GM19099 (cell line): ENCODE results near the gene TEKTIP1.

Experiments used
- POLR2A ChIP-seq: IDR thresholded peaks from 3 replicates; pipeline ENCODE4 v1.6.1; 2011; ENCODE audit warnings: low read depth; ENCODE audit not compliant: insufficient read length; ENCODE audit errors: extremely low read depth

TEKTIP1 gene

DNA sequence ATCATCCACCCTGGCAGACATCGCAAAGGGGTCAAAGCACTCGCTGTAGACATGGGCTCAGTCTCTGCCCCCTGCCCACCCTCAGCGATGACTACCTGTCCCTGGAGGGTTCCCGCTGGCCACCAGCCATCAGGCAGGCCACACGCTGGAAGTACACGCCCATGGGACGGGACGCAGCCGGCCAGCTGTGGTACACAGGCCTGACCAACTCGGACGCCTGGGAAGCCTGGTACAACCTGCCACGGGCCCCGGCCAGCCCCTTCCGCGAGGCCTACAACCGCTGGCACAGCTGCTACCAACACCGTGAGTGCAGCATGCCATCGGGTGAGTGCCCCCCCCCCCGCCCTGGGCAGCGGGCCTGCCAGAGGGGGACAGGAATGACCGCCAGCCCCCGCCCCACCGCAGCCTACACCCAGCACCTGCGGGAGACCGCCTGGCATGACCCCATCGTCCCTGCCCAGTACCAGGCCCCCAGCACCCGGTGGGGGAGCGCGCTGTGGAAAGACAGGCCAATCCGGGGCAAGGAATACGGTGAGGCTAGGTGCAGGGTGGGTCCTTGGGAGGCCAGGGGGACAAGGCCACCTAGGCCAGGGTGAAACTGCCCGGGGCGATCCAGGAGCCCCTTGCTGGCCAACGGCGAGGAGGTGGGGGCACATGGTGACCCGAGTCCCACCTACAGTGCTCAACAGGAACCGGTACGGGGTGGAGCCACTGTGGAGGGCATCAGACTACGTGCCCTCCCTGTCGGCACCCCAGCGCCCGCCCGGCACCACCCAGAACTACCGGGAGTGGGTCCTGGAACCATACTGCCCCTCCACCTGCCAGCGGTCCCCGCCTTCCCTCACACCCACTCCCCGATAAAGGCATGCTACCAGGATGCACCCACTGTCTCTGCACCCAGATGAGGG, 4.4 kb downstream of the TEKTIP1 start:
- no peak for TF ChIP-seq POLR2A

DNA sequence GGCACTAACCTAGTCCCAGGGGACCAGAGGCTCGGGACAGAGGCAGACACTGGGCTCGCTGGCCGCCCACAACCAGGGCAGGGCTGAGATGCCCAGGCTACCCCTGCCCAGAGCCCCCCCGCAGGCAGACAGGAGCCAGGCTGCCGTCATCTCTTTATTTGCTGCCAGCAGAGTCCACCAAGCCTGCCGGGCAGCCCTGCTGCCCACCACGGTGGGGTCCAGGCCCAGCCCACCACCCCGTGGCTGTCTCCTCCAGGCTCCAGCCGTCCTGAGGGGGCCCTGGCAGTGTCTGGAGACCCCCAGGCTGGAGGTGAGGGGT, 5.0 kb downstream of the TEKTIP1 start:
- TF ChIP-seq POLR2A, result no peak

GRCh38 chr19:3544742-3545668, 6.0 kb downstream of the TEKTIP1 start:
- TF ChIP-seq POLR2A, result no peak

DNA sequence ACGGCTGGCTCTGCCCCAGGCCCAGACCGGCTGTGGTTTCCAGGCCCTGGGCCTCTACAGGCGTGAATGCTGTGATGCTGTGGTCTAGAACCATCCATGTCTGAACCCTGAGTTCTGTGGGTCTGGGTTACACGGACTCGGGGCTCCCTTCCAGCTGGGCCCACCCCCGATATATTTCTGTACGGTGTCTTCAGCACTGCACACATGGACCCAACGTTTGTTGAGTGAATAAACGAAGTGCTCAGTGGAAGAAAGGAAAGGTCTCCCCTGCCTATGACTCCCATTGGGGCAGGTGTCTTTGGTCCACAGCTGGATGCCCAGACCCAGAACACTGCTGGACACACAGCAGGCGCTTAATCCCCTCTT, 6.7 kb downstream of the TEKTIP1 start:
- TF ChIP-seq POLR2A, result no peak

DNA sequence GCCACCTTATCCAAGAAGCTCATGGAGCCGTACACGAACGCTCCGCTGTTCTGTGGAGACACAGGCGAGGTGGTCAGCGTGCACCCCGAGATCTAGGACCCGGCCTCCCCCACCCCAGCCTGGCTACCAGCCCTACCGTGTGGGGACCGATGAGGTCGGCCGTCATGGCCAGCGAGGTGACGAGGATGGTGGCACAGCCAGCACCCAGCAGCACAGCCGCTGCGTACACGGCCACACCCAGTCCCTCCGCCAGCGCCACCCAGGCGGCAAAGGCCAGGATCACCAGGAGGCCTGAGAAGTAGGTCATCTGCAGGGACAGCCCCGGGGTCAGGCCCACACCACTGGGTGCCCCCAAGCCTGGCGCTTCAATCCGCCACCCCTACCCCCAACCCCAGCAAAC, 7.1 kb downstream of the TEKTIP1 start:
- no peak for TF ChIP-seq POLR2A

- no peak for TF ChIP-seq POLR2A
Measured at GRCh38 chr19:3547301-3547731, 8.3 kb downstream of the TEKTIP1 start.

- no peak for TF ChIP-seq POLR2A
Measured at GRCh38 chr19:3547767-3548282, 8.9 kb downstream of the TEKTIP1 start.

DNA sequence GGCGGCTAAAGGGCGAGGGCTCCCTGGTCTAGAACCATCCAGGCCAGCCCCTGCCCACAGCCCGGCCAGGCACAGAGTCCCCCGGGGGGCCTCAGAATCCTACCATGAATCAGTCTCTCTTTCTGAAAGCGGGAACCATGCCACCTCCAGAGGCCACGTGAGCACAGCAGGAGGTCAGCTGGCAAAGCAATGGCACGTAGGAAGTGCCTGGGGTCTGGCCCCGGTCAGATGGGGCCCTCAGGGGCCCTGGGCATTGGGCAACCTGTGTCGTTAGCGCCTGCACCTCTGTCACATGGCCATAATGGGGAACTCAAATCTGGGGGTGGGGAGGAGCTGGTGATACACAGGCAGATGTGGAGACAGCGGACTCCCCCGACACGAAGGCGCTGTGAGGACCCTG, 9.6 kb downstream of the TEKTIP1 start:
- no peak for TF ChIP-seq POLR2A

GRCh38 chr19:3549816-3550215, 10.8 kb downstream of the TEKTIP1 start:
- no peak for TF ChIP-seq POLR2A

DNA sequence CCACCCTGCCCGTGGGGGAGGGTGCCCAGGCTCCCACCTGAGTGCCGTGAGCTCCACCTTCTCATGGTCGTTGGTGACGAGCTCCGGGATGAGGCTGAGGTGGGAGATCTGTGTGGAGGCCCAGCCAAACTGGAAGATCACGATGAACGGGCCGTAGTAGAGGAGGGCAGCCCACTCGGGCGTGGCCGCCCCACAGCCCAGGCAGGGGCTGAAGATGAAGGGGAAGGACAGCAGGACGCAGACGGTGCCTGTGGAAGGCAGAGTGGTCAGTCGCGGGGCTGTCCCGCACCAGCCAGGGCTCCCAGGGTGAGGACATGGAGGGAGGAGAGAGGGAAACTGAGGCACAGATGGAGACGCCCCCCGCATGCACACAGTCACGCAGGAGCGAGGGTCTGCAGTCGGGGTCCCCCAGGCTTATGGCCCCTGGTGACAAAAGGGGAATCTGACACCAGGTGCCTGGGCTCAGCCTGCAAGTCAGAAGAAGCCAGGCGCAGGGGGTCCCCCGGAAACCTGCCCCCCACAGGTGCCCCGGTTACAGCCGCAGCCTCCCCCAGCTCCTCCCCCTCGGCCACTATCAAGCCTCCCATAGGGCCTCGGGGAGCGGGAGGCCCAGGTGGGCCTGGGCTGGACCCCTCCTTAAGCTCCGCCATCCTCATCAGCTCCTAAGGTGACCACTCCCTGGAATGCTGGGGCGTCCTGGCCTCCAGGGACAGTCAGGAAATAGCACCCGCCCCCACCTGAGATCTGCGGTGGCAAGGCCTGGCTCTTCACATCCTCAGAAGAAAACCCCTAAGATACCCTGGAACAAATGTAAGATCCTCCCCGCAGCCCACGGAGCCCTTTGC, 12.2 kb downstream of the TEKTIP1 start:
- TF ChIP-seq POLR2A, result no peak

- no peak for TF ChIP-seq POLR2A
Measured at GRCh38 chr19:3551792-3552095, 12.8 kb downstream of the TEKTIP1 start.

GRCh38 chr19:3554254-3555083, 15.5 kb downstream of the TEKTIP1 start:
- no peak for TF ChIP-seq POLR2A

DNA sequence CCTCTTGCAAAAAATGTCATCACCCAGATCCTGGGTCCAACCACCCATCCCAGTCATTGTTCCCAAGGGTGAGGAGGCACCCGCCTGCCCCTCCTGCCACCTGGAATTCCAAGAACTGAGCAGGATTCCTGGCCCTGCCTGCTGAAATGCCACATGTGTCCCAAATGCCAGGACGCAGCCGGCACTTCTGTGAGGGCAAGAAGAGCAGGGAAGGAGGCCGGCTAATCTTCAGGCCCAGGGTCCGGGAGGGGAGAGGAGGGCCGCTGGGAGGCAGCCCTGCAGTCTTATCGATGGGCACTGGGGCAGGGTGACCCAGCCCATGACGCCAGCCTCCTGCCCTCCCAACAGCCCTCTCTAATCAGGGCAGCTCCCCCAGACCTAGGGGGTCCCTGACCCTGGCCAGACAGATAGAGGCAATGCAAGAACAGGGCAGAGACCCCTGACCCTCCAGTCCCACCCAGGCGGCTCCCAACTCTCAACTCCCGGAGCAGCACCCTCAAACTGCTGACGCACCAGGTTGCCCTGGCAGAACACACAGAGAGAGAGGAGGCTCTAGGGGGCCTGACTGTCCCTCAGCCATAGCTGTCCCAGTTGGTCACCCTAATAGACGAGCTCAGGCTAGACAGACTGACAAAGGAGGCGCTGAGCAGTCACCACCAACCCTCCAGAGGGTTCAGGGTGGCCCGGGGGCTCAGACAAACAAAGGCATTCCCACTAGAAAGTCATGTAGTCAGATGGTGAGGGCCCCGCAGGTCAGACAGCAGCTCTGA, 16.9 kb downstream of the TEKTIP1 start:
- TF ChIP-seq POLR2A, result no peak
